ENCODE data around the gene HLA-F.

The HLA-F gene

DNA sequence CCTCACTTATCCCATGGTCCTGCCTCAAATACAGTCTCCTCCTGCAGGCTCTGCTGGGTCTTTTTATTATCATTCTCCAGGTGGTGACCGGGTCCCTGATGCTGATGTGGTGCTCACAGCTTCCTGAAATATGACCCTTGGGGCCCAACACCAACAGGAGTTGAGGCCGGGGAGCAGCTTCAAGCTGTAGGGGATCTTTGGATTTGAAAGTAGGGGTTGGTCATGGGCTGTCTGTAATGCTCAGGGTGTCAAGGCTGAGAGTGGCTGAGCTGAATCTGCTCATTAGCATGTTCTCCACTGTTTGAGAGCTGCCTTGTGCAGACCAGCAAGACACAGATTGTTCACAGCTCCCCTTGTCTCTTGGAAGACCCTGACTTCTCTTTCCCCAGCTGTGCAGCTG, 35.5 kb downstream of the HLA-F start:
- no peaks in the 10 kb centered on the region for H3K9me3 Mint-ChIP-seq
- H3K27ac Mint-ChIP-seq, result no peak overlapping the region
- H3K4me1 Mint-ChIP-seq (ENCODE audit: low read depth), result peaks cover 11% of the 10 kb centered on the region
- no peaks in the 10 kb centered on the region for H3K36me3 Mint-ChIP-seq (ENCODE audit: low read depth)
- H3K4me3 Mint-ChIP-seq, result no peak overlapping the region
- no peaks in the 10 kb centered on the region for H3K27me3 Mint-ChIP-seq

DNA sequence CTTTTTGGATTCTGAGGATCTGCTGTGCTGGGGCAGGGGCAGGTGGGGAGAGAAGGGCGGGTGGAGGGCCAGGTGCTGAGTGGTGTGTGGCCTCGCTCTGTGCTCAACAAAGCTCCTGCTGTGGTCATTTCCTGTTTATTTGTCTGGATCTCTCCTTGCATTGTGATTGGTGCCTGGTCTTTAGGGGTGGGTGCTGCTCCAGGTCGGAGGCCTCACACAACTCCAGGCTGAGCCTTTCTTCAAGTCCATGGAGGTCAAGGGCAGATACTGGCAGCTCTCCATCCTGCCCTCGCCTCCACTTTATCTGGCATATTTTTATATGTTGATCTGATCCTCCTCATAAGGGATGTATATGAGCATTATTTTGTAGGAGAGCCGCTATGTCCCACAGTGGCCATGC, 36.2 kb downstream of the HLA-F start:
- no peak overlapping the region for H3K4me3 Mint-ChIP-seq
- H3K4me1 Mint-ChIP-seq (ENCODE audit: low read depth), result peaks cover 18% of the 10 kb centered on the region
- H3K36me3 Mint-ChIP-seq (ENCODE audit: low read depth), result no peaks in the 10 kb centered on the region
- no peaks in the 10 kb centered on the region for H3K27me3 Mint-ChIP-seq
- no peak overlapping the region for H3K27ac Mint-ChIP-seq
- no peaks in the 10 kb centered on the region for H3K9me3 Mint-ChIP-seq

GRCh38 chr6:29760328-29760727, 37.1 kb downstream of the HLA-F start:
- no peaks in the 10 kb centered on the region for H3K27me3 Mint-ChIP-seq
- H3K4me1 Mint-ChIP-seq (ENCODE audit: low read depth), result peaks cover 27% of the 10 kb centered on the region
- H3K4me3 Mint-ChIP-seq, result no peak overlapping the region
- H3K27ac Mint-ChIP-seq, result no peak overlapping the region
- H3K36me3 Mint-ChIP-seq (ENCODE audit: low read depth), result no peaks in the 10 kb centered on the region
- H3K9me3 Mint-ChIP-seq, result no peaks in the 10 kb centered on the region

DNA sequence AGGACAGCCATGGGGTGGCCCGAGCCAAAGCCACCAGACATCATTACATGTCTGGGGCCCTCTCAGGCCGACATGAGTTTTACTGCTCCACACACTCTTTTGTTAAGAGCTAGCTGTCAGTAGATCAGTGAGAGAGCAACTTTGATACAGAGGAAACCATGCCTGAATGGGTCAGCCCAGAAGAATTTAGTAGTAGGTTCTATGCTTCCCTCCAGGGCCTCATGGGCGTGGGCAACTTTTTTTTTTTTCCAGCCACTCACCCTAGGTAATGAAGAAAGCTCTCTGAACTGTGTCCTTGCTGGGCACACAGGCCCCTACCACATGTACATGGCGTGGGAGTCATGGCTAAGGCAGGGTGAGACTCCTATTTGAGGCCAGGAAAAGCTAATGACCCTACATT, 38.8 kb downstream of the HLA-F start:
- Mint-ChIP-seq H3K36me3 (ENCODE audit: low read depth) (no peaks in the 10 kb centered on the region), H3K9me3 (no peaks in the 10 kb centered on the region), H3K27ac (no peak overlapping the region), H3K4me3 (no peak overlapping the region), H3K4me1 (ENCODE audit: low read depth) (peaks cover 35% of the 10 kb centered on the region), H3K27me3 (peaks cover 7% of the 10 kb centered on the region)

- Mint-ChIP-seq H3K27ac (no peak overlapping the region), H3K36me3 (ENCODE audit: low read depth) (no peaks in the 10 kb centered on the region), H3K4me3 (no peak overlapping the region), H3K4me1 (ENCODE audit: low read depth) (peaks cover 35% of the 10 kb centered on the region), H3K27me3 (peaks cover 10% of the 10 kb centered on the region), H3K9me3 (no peaks in the 10 kb centered on the region)
Measured at GRCh38 chr6:29762781-29763214, 39.6 kb downstream of the HLA-F start.

GRCh38 chr6:29763491-29764289, 40.5 kb downstream of the HLA-F start:
- Mint-ChIP-seq H3K27ac (no peak overlapping the region), H3K36me3 (ENCODE audit: low read depth) (no peaks in the 10 kb centered on the region), H3K27me3 (peaks cover 10% of the 10 kb centered on the region), H3K9me3 (no peaks in the 10 kb centered on the region), H3K4me1 (ENCODE audit: low read depth) (peaks cover 35% of the 10 kb centered on the region), H3K4me3 (no peak overlapping the region)

DNA sequence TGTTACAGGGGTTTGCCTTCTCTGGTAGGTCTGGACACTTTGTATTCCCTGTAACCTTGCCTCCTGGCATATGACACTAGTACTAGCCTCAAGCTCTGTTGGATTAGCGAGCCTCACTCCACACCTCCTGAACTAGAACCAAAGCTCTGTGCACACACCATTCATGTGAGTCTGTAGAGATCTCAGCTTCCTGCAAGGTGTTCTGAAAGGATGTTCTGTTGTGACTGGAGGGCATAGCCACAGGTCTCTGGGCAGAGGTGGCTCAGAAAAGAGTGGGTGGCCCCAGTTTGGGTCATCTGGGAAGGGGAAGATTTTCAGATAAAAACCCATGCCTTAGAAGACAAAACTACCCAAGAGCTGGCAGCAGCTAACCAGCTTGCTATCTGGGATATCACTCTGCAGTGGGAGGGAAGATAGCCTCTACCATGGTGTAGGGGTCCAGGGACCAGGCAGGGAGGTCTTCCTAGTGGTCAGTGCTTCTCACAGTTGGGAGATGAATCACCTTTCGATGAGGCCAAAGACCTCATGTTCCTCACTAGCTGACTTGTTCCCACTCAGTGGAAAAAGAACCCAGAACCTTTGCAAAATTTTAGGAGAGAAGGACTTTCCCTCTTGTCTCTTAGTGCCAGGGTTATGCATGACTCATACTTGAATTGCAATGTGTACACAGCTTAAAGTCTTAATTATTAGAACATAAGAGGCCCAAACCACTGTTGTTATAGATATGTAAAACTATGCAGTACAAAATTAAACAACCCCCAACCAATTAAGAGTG, 41.4 kb downstream of the HLA-F start:
- H3K27ac Mint-ChIP-seq, result peak overlapping the region; percentile 54

DNA sequence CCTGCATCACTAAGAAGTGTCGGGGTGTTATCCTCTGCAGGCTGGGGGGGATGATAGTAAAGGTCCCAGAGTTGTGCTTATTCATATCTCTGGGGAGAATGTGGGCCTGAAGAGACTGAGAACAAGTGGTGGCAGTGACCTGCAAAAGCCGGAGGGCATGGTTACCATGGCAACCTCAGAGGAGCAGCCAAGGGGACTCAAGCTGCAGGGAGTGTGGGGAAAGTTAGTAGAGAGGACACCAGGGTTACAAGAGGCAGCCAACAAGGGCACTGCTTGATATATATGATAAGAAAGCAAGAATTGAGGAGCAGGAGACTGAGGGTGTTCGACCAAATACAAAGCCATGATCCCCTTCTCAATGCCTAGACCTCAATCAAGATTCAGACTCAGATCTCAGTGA, 46.1 kb downstream of the HLA-F start:
- no peak overlapping the region for H3K27ac Mint-ChIP-seq
- H3K27me3 Mint-ChIP-seq, result peaks cover 17% of the 10 kb centered on the region
- H3K4me3 Mint-ChIP-seq, result no peak overlapping the region
- no peaks in the 10 kb centered on the region for H3K36me3 Mint-ChIP-seq (ENCODE audit: low read depth)
- H3K9me3 Mint-ChIP-seq, result no peaks in the 10 kb centered on the region
- H3K4me1 Mint-ChIP-seq (ENCODE audit: low read depth), result peaks cover 18% of the 10 kb centered on the region

More for the DNA sequence above, 41.4 kb downstream of the HLA-F start:
- peaks cover 35% of the 10 kb centered on the region for H3K4me1 Mint-ChIP-seq (ENCODE audit: low read depth)
- peak overlapping the region; percentile 27 for H3K4me3 Mint-ChIP-seq
- H3K27me3 Mint-ChIP-seq, result peaks cover 10% of the 10 kb centered on the region
- H3K9me3 Mint-ChIP-seq, result no peaks in the 10 kb centered on the region
- H3K36me3 Mint-ChIP-seq (ENCODE audit: low read depth), result no peaks in the 10 kb centered on the region

DNA sequence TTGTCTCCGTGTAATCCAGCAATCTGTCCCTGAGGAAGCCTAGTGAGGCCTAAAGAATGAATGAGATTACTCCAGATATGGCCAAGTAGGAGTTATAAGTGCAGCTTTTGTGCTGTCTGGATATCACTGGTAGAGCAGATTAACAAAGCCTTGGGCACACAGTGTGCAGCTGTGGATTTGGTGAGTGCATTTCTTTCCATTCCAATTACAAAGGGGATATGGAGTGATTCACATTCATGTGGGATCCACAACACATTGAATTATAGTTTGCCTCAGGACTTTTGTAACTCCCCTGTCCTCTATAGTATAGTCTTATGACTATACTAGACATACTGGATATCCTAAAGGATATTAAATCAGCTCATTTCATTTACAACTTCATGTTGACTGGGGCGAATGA, 47.1 kb downstream of the HLA-F start:
- peaks cover 21% of the 10 kb centered on the region for H3K27me3 Mint-ChIP-seq
- H3K4me3 Mint-ChIP-seq, result no peak overlapping the region
- no peaks in the 10 kb centered on the region for H3K36me3 Mint-ChIP-seq (ENCODE audit: low read depth)
- H3K4me1 Mint-ChIP-seq (ENCODE audit: low read depth), result peaks cover 9% of the 10 kb centered on the region
- H3K9me3 Mint-ChIP-seq, result no peaks in the 10 kb centered on the region
- H3K27ac Mint-ChIP-seq, result no peak overlapping the region

DNA sequence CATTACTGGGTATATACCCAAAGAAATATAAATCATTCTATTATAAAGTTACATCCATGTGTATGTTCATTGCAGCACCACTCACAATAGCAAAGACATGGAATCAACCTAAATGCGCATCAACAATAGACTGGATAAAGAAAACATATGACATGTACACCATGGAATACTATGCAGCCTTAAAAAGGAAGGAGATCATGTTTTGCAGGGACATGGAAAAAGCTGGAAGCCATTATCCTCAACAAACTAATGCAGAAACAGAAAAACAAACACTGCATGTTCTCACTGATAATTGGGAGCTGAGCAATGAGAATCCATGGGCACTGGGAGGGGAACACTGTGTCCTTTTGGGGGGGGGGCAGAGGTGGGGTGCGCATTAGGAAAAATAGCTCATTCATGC, 53.5 kb downstream of the HLA-F start:
- Mint-ChIP-seq H3K27ac (no peak overlapping the region), H3K36me3 (ENCODE audit: low read depth) (no peaks in the 10 kb centered on the region), H3K4me1 (ENCODE audit: low read depth) (no peaks in the 10 kb centered on the region), H3K4me3 (no peak overlapping the region), H3K9me3 (no peaks in the 10 kb centered on the region), H3K27me3 (peaks cover 52% of the 10 kb centered on the region)

Measured in stimulated activated naive CD8-positive, alpha-beta T cell treated with anti-CD3 and anti-CD28 coated beads, Interleukin-15, Interleukin-2, amounts not matched to agents 100 ng/mL and 50 ng/mL, for 24 hours (primary cell).